Measurements from ENCODE around the gene BRMS1. TPM values are rescaled to one million over a fixed set of nuclear protein-coding genes. Genes with fewer than 3 reads are reported as not detected.

BRMS1 gene
- total and polyA plus RNA-seq, 4 donors: 12.0 to 24.0 (median 20.3) TPM

DNA sequence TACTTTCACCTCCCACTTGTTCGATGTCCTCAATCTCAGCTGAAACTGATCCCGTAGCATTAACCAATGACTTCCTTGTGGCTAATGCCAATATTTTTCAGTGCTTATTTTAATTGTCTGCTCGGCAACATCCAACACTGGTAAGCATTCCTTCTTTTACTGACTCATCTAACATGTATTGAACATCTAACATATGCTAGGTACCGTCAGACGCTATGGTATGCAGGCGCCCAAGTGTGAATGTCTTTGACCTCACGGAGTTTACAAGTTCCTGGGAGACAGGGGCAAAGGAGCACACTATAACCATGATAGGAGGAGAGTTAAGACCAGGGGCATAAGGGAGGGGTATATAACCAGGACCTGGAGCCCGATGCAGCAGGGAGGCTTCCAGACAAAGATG lies 1.7 kb downstream of the BRMS1 start (continued):
- no peak for TF ChIP-seq NR2F2 (IDR thresholded peaks at IDR 0.05)
- TF ChIP-seq, protein P1, sequence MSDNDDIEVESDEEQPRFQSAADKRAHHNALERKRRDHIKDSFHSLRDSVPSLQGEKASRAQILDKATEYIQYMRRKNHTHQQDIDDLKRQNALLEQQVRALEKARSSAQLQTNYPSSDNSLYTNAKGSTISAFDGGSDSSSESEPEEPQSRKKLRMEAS (IDR thresholded peaks at IDR 0.05): no peak

DNA sequence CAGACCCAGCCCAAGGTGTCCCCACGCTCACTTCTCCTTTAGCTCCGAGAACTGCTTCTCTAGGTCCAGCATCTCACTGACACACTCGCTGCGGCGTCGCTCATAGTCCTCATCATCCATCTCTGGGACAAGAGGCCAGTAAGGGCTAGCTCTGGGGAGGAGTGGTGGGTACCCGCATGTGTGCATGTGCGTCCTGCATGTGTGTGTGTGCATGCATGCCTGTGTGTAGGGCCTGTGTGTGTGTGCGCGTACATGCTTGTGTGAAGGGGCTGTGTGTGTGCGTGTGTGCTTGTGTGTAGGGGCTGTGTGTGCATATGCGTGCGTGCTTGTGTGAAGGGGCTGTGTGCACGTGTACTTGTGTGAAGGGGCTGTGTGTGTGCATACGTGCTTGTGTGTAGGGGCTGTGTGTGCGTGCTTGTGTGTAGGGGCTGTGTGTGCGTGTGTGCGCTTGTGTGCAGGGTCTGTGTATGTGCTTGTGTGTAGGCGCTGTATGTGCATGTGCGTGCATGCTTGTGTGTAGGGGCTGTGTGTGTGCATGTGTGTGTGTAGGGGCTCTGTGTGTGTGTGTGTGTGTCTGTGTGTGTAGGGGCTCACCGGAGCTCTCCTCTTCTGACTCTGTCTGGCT lies 3.3 kb downstream of the BRMS1 start:
- H3K27me3 ChIP-seq (ENCODE audit: control insufficient read depth in 4 of 4, insufficient read depth in 4 of 4, low read length in 3 of 4): no peaks in the 10 kb centered on the region
- no peak overlapping the region for H3K4me3 ChIP-seq (ENCODE audit: low read depth in 1 of 3, low read length in 3 of 3)
- no peak for DNase-seq (ENCODE audit: low spot score)
- peaks cover 6 to 33% (median 27%) of the 10 kb centered on the region in 4 donors for H3K4me1 ChIP-seq (ENCODE audit: control insufficient read depth in 4 of 4, insufficient read depth in 4 of 4, low read length in 3 of 4)
- H3K27ac ChIP-seq (ENCODE audit: low read depth in 1 of 2, low read length in 2 of 2): no peak overlapping the region
- 97% methylated on average over 21 of the region's 21 CpGs for WGBS
- H3K9me3 ChIP-seq (ENCODE audit: control insufficient read depth in 4 of 4, low read length in 3 of 4): no peaks in the 10 kb centered on the region
- H3K9ac ChIP-seq (ENCODE audit: low read depth in 1 of 2, low read length in 2 of 2): no peak overlapping the region
- H3K36me3 ChIP-seq (ENCODE audit: control insufficient read depth in 4 of 4, insufficient read depth in 3 of 4, low read depth in 1 of 4, low read length in 3 of 4): peaks cover 12 to 35% (median 20%) of the 10 kb centered on the region in 4 donors
- TF ChIP-seq HNF4G (IDR thresholded peaks at IDR 0.05) (no peak), EGR1 (IDR thresholded peaks at IDR 0.05; ENCODE audit: low read depth in 2 of 2) (no peak), YY1 (IDR thresholded peaks at IDR 0.05) (no peak), NR2F2 (IDR thresholded peaks at IDR 0.05) (no peak), SP1 (IDR thresholded peaks at IDR 0.05) (no peak), JUND (IDR thresholded peaks at IDR 0.05) (no peak), RXRA (IDR thresholded peaks at IDR 0.05) (no peak), FOXA1 (IDR thresholded peaks at IDR 0.05) (no peak), RAD21 (IDR thresholded peaks at IDR 0.05) (no peak), HNF4A (conservative IDR thresholded peaks at IDR 0.05) (no peak), FOXA2 (IDR thresholded peaks at IDR 0.05) (no peak), TAF1 (conservative IDR thresholded peaks at IDR 0.05) (no peak), GABPA (IDR thresholded peaks at IDR 0.05 in 1 of 2, conservative IDR thresholded peaks at IDR 0.05 in 1 of 2) (no peak)
- TF ChIP-seq, protein P1 (IDR thresholded peaks at IDR 0.05): no peak
- TF ChIP-seq, protein P2, sequence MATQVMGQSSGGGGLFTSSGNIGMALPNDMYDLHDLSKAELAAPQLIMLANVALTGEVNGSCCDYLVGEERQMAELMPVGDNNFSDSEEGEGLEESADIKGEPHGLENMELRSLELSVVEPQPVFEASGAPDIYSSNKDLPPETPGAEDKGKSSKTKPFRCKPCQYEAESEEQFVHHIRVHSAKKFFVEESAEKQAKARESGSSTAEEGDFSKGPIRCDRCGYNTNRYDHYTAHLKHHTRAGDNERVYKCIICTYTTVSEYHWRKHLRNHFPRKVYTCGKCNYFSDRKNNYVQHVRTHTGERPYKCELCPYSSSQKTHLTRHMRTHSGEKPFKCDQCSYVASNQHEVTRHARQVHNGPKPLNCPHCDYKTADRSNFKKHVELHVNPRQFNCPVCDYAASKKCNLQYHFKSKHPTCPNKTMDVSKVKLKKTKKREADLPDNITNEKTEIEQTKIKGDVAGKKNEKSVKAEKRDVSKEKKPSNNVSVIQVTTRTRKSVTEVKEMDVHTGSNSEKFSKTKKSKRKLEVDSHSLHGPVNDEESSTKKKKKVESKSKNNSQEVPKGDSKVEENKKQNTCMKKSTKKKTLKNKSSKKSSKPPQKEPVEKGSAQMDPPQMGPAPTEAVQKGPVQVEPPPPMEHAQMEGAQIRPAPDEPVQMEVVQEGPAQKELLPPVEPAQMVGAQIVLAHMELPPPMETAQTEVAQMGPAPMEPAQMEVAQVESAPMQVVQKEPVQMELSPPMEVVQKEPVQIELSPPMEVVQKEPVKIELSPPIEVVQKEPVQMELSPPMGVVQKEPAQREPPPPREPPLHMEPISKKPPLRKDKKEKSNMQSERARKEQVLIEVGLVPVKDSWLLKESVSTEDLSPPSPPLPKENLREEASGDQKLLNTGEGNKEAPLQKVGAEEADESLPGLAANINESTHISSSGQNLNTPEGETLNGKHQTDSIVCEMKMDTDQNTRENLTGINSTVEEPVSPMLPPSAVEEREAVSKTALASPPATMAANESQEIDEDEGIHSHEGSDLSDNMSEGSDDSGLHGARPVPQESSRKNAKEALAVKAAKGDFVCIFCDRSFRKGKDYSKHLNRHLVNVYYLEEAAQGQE (IDR thresholded peaks at IDR 0.05): no peak
- TF ChIP-seq, protein P3, sequence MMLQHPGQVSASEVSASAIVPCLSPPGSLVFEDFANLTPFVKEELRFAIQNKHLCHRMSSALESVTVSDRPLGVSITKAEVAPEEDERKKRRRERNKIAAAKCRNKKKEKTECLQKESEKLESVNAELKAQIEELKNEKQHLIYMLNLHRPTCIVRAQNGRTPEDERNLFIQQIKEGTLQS (IDR thresholded peaks at IDR 0.05): no peak
- TF ChIP-seq, protein P4, sequence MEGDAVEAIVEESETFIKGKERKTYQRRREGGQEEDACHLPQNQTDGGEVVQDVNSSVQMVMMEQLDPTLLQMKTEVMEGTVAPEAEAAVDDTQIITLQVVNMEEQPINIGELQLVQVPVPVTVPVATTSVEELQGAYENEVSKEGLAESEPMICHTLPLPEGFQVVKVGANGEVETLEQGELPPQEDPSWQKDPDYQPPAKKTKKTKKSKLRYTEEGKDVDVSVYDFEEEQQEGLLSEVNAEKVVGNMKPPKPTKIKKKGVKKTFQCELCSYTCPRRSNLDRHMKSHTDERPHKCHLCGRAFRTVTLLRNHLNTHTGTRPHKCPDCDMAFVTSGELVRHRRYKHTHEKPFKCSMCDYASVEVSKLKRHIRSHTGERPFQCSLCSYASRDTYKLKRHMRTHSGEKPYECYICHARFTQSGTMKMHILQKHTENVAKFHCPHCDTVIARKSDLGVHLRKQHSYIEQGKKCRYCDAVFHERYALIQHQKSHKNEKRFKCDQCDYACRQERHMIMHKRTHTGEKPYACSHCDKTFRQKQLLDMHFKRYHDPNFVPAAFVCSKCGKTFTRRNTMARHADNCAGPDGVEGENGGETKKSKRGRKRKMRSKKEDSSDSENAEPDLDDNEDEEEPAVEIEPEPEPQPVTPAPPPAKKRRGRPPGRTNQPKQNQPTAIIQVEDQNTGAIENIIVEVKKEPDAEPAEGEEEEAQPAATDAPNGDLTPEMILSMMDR (IDR thresholded peaks at IDR 0.05; ENCODE audit: low read depth, low read length, missing input control): no peak
- TF ChIP-seq, protein P5, sequence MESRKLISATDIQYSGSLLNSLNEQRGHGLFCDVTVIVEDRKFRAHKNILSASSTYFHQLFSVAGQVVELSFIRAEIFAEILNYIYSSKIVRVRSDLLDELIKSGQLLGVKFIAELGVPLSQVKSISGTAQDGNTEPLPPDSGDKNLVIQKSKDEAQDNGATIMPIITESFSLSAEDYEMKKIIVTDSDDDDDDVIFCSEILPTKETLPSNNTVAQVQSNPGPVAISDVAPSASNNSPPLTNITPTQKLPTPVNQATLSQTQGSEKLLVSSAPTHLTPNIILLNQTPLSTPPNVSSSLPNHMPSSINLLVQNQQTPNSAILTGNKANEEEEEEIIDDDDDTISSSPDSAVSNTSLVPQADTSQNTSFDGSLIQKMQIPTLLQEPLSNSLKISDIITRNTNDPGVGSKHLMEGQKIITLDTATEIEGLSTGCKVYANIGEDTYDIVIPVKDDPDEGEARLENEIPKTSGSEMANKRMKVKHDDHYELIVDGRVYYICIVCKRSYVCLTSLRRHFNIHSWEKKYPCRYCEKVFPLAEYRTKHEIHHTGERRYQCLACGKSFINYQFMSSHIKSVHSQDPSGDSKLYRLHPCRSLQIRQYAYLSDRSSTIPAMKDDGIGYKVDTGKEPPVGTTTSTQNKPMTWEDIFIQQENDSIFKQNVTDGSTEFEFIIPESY (IDR thresholded peaks at IDR 0.05): no peak
